ENCODE results near the gene FSTL5. TPM values are rescaled to one million over a fixed set of nuclear protein-coding genes. Genes with fewer than 3 reads are reported as not detected.

Gene FSTL5
- total and polyA plus RNA-seq, 10 of the 15 experiments (the other 5 are each of a cell fraction or from before 2014, with no cell fraction given) = 0.04 to 2.4 (median 0.08) TPM; not detected in 4

DNA sequence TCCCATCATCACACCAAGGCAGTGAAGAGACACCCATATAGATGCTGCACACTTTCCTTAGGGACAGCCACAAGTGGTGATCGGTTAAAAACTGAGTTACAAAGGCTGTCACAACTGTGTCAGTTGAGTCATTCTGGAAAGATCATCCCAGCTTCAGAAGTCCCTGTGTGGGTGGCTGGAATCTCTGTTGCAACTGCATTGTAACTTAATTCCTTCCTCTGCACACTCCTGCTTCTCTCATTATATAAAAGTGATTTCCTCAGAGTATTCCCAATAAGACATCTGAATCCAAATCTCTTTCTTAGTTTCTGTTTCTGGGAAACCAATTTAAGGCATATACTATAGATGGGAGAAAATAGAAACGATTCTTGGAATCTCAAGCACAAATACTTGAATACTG lies 88.1 kb downstream of the FSTL5 start (continued):
- TF ChIP-seq, protein P1, sequence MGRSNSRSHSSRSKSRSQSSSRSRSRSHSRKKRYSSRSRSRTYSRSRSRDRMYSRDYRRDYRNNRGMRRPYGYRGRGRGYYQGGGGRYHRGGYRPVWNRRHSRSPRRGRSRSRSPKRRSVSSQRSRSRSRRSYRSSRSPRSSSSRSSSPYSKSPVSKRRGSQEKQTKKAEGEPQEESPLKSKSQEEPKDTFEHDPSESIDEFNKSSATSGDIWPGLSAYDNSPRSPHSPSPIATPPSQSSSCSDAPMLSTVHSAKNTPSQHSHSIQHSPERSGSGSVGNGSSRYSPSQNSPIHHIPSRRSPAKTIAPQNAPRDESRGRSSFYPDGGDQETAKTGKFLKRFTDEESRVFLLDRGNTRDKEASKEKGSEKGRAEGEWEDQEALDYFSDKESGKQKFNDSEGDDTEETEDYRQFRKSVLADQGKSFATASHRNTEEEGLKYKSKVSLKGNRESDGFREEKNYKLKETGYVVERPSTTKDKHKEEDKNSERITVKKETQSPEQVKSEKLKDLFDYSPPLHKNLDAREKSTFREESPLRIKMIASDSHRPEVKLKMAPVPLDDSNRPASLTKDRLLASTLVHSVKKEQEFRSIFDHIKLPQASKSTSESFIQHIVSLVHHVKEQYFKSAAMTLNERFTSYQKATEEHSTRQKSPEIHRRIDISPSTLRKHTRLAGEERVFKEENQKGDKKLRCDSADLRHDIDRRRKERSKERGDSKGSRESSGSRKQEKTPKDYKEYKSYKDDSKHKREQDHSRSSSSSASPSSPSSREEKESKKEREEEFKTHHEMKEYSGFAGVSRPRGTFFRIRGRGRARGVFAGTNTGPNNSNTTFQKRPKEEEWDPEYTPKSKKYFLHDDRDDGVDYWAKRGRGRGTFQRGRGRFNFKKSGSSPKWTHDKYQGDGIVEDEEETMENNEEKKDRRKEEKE (IDR thresholded peaks at IDR 0.05) = no peak
- TF ChIP-seq BCL11A (IDR thresholded peaks at IDR 0.05; ENCODE audit: low read depth, low read length) = no peak
- no peak for TF ChIP-seq CHD4 (IDR thresholded peaks at IDR 0.05)
- no peak for TF ChIP-seq SRF (IDR thresholded peaks at IDR 0.05; ENCODE audit: low read depth in 2 of 2, low read length in 2 of 2)

DNA sequence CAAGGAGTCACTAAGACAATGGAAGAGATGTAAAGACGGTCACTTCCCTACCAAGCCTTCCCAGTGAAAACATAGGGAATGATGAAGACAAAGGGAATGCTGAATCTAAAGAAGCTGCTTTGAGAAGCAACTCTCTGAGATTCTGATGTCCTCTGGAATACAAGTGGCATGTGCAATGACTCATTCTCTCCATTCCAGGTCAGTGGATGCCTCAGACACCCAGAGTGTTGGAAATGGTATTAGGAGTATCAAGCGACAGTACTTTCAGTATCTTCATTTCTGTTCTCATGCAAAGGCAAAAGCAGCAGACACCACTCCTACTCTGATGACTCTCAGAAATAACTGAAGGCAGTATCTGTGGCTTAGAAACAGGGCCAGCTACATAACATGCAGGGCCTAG lies 102.6 kb downstream of the FSTL5 start:
- FAIRE-seq (no peak), ATAC-seq (no peak; the same call in 2 of the 3 replicates), DNase-seq (ENCODE audit: low read depth, low spot score) (no peak)
- no peaks in the 10 kb centered on the region for H3K36me3 ChIP-seq (ENCODE audit: control insufficient read depth in 2 of 2, insufficient read depth in 2 of 2, low read length in 1 of 2)
- intact Hi-C loops (cut with micrococcal nuclease; ENCODE audit: unreplicated experiment) = no loop called here
- WGBS (ENCODE audit: insufficient coverage, insufficient replicate concordance, low lambda C conversion rate, missing lambda C conversion rate) = 55% methylated on average over 2 of the region's 2 CpGs
- no peaks in the 10 kb centered on the region for H3K27me3 ChIP-seq (replicated peaks in 1 of 2; ENCODE audit: control insufficient read depth in 2 of 2, insufficient read depth in 2 of 2, low read length in 1 of 2)
- no peaks in the 10 kb centered on the region for H4K20me1 ChIP-seq (ENCODE audit: control insufficient read depth, insufficient read depth)
- no peak overlapping the region for H3K27ac ChIP-seq (ENCODE audit: control insufficient read depth, insufficient read depth)
- POLR2A ChIA-PET = no interaction called here
- H3K4me1 ChIP-seq (ENCODE audit: control insufficient read depth, insufficient read depth, low read length) = no peaks in the 10 kb centered on the region
- no TSS peak for BruUV-seq (replicated peaks)
- no peak overlapping the region for H3K4me3 ChIP-seq
- H3K9me3 ChIP-seq (replicated peaks; ENCODE audit: control insufficient read depth, insufficient read depth, low read length) = no peaks in the 10 kb centered on the region
- in situ Hi-C loops (cut with MboI) = no loop called here
- CTCF ChIA-PET = no interaction called here
- H3K9ac ChIP-seq (ENCODE audit: control insufficient read depth, insufficient read depth, low read length) = no peak overlapping the region
- SMC1A ChIA-PET (ENCODE audit: uncharacterized antibody, unreplicated experiment) = interaction anchor here (0.6 kb wide), 1 partner anchor 18 kb away, joined by 3 read pairs; no protein-coding TSS in a partner anchor
- H3K4me2 ChIP-seq (ENCODE audit: control insufficient read depth, insufficient read depth) = no peak overlapping the region
- RAD21 ChIA-PET (ENCODE audit: unreplicated experiment) = no interaction called here
- H3K79me2 ChIP-seq (ENCODE audit: control insufficient read depth, insufficient read depth, low read length) = no peaks in the 10 kb centered on the region
- no peak overlapping the region for H2AFZ ChIP-seq (ENCODE audit: control insufficient read depth, low read depth, low read length)
- TF ChIP-seq POLR2AphosphoS2 (IDR thresholded peaks at IDR 0.05; ENCODE audit: low read depth, low read length) (no peak), BHLHE40 (IDR thresholded peaks at IDR 0.05; ENCODE audit: borderline replicate concordance in 1 of 2, low read depth in 2 of 2, low read length in 1 of 2) (no peak), EED (IDR thresholded peaks at IDR 0.05; ENCODE audit: low read depth) (no peak), SMARCA5 (IDR thresholded peaks at IDR 0.05) (no peak), BACH1 (IDR thresholded peaks at IDR 0.05; ENCODE audit: borderline replicate concordance) (no peak), NFYB (IDR thresholded peaks at IDR 0.05; ENCODE audit: insufficient read depth, low read depth, low read length) (no peak), SMC3 (IDR thresholded peaks at IDR 0.05; ENCODE audit: borderline replicate concordance, low read length) (no peak), TARDBP (IDR thresholded peaks at IDR 0.05; ENCODE audit: borderline replicate concordance) (no peak)
- TF ChIP-seq, protein P2, sequence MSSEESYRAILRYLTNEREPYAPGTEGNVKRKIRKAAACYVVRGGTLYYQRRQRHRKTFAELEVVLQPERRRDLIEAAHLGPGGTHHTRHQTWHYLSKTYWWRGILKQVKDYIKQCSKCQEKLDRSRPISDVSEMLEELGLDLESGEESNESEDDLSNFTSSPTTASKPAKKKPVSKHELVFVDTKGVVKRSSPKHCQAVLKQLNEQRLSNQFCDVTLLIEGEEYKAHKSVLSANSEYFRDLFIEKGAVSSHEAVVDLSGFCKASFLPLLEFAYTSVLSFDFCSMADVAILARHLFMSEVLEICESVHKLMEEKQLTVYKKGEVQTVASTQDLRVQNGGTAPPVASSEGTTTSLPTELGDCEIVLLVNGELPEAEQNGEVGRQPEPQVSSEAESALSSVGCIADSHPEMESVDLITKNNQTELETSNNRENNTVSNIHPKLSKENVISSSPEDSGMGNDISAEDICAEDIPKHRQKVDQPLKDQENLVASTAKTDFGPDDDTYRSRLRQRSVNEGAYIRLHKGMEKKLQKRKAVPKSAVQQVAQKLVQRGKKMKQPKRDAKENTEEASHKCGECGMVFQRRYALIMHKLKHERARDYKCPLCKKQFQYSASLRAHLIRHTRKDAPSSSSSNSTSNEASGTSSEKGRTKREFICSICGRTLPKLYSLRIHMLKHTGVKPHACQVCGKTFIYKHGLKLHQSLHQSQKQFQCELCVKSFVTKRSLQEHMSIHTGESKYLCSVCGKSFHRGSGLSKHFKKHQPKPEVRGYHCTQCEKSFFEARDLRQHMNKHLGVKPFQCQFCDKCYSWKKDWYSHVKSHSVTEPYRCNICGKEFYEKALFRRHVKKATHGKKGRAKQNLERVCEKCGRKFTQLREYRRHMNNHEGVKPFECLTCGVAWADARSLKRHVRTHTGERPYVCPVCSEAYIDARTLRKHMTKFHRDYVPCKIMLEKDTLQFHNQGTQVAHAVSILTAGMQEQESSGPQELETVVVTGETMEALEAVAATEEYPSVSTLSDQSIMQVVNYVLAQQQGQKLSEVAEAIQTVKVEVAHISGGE (CRISPR knock-in tag; IDR thresholded peaks at IDR 0.05) = no peak
- TF ChIP-seq, protein P3, sequence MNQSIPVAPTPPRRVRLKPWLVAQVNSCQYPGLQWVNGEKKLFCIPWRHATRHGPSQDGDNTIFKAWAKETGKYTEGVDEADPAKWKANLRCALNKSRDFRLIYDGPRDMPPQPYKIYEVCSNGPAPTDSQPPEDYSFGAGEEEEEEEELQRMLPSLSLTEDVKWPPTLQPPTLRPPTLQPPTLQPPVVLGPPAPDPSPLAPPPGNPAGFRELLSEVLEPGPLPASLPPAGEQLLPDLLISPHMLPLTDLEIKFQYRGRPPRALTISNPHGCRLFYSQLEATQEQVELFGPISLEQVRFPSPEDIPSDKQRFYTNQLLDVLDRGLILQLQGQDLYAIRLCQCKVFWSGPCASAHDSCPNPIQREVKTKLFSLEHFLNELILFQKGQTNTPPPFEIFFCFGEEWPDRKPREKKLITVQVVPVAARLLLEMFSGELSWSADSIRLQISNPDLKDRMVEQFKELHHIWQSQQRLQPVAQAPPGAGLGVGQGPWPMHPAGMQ (IDR thresholded peaks at IDR 0.05; ENCODE audit: borderline replicate concordance) = no peak
- TF ChIP-seq, protein P4, sequence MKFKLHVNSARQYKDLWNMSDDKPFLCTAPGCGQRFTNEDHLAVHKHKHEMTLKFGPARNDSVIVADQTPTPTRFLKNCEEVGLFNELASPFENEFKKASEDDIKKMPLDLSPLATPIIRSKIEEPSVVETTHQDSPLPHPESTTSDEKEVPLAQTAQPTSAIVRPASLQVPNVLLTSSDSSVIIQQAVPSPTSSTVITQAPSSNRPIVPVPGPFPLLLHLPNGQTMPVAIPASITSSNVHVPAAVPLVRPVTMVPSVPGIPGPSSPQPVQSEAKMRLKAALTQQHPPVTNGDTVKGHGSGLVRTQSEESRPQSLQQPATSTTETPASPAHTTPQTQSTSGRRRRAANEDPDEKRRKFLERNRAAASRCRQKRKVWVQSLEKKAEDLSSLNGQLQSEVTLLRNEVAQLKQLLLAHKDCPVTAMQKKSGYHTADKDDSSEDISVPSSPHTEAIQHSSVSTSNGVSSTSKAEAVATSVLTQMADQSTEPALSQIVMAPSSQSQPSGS (IDR thresholded peaks at IDR 0.05; ENCODE audit: low read length) = no peak

All from GM12878 (cell line).